Karpas-422 (cell line): Measurements from ENCODE around the gene PITPNC1. TPM values are rescaled to one million over a fixed set of nuclear protein-coding genes. Genes with fewer than 3 reads are reported as not detected.

ENCODE experiments used
- DNase-seq: peaks from one replicate; pipeline ENCODE4 v3.0.0-alpha.2; 2015
- H2AFZ ChIP-seq: fragments of 200-600 bp; sonication (generic); 2 replicates; pipeline ENCODE4 v1.6.1; 2014; ENCODE audit warnings: antibody characterized with exemption, low read length, mixed read lengths
- H3K27ac ChIP-seq: fragments of 200-600 bp; sonication (generic); 2 replicates; pipeline ENCODE4 v1.5.1; 2014; ENCODE audit warnings: mild to moderate bottlenecking, low read length, moderate library complexity
- H3K27me3 ChIP-seq: fragments of 200-600 bp; sonication (generic); 2 replicates; pipeline ENCODE4 v1.6.1; 2014; ENCODE audit warnings: low read length, mixed read lengths
- H3K36me3 ChIP-seq: fragments of 200-600 bp; sonication (generic); 2 replicates; pipeline ENCODE4 v1.6.1; 2014; ENCODE audit warnings: low read length, mixed read lengths; ENCODE audit not compliant: insufficient read depth
- H3K4me1 ChIP-seq: fragments of 200-600 bp; sonication (generic); 2 replicates; pipeline ENCODE4 v1.6.1; 2014; ENCODE audit warnings: mild to moderate bottlenecking, low read length, mixed read lengths
- H3K4me2 ChIP-seq: fragments of 200-600 bp; sonication (generic); 2 replicates; pipeline ENCODE4 v1.6.1; 2014; ENCODE audit warnings: low read length, low read depth, mild to moderate bottlenecking; ENCODE audit not compliant: poor library complexity, severe bottlenecking
- H3K4me3 ChIP-seq: fragments of 200-600 bp; sonication (generic); 2 replicates; pipeline ENCODE4 v1.5.1; 2014; ENCODE audit warnings: mild to moderate bottlenecking, antibody characterized with exemption, low read length, mixed read lengths
- H3K79me2 ChIP-seq: fragments of 200-600 bp; sonication (generic); 2 replicates; pipeline ENCODE4 v1.6.1; 2014; ENCODE audit warnings: mild to moderate bottlenecking, low read length, mixed read lengths
- H3K9ac ChIP-seq: fragments of 200-600 bp; sonication (generic); 2 replicates; pipeline ENCODE4 v1.6.0; 2014; ENCODE audit warnings: low read length
- H3K9me2 ChIP-seq: fragments of 200-600 bp; sonication (generic), shearing (Covaris generic); replicated peaks from 2 replicates; pipeline ENCODE4 v1.6.0; 2014; ENCODE audit warnings: mild to moderate bottlenecking, low read length, moderate library complexity; ENCODE audit not compliant: insufficient read depth
- H3K9me3 ChIP-seq: fragments of 300-700, 200-600 bp; sonication (generic); 2 replicates; pipeline ENCODE4 v1.6.1; 2014; ENCODE audit warnings: low read length, mixed read lengths
- H4K20me1 ChIP-seq: fragments of 200-600 bp; sonication (generic); 2 replicates; pipeline ENCODE4 v1.6.1; 2014; ENCODE audit warnings: mild to moderate bottlenecking, antibody characterized with exemption, low read length, low read depth; ENCODE audit not compliant: insufficient read depth
- total RNA-seq: library from RNA; depleted of rRNA; stranded (reverse); fragments of >200 nt; shearing (Covaris generic); gene quantifications from 2 replicates; pipeline ENCODE4 v1.2.3, GENCODE V29; 2014; ENCODE audit warnings: low replicate concordance

Gene PITPNC1
- total RNA-seq, 1 experiment from 2014 or later = 3.8 TPM

GRCh38 chr17:67496286-67496685, 119.2 kb downstream of the PITPNC1 start:
- Histone ChIP-seq H3K4me2 (no peak overlapping the region), H3K27me3 (no peaks in the 10 kb centered on the region), H2AFZ (no peak overlapping the region), H3K36me3 (no peaks in the 10 kb centered on the region), H3K9me2 (no peaks in the 10 kb centered on the region), H4K20me1 (0 out of 2 replicates have a peak, but pooled peaks cover under 1% of the 10 kb centered on the region), H3K4me1 (no peaks in the 10 kb centered on the region), H3K4me3 (no peak overlapping the region), H3K27ac (no peak overlapping the region), H3K79me2 (no peaks in the 10 kb centered on the region), H3K9ac (no peak overlapping the region), H3K9me3 (no peaks in the 10 kb centered on the region)
- no peak for DNase-seq

- no peak overlapping the region for H3K4me3 ChIP-seq
- no peaks in the 10 kb centered on the region for H3K9me2 ChIP-seq
- no peak for DNase-seq
- no peaks in the 10 kb centered on the region for H4K20me1 ChIP-seq
- H2AFZ ChIP-seq = no peak overlapping the region
- no peaks in the 10 kb centered on the region for H3K4me1 ChIP-seq
- no peak overlapping the region for H3K9ac ChIP-seq
- H3K36me3 ChIP-seq = no peaks in the 10 kb centered on the region
- H3K4me2 ChIP-seq = no peak overlapping the region
- H3K79me2 ChIP-seq = no peaks in the 10 kb centered on the region
- no peaks in the 10 kb centered on the region for H3K9me3 ChIP-seq
- no peaks in the 10 kb centered on the region for H3K27me3 ChIP-seq
- no peak overlapping the region for H3K27ac ChIP-seq
Measured at GRCh38 chr17:67499685-67500084, 122.6 kb downstream of the PITPNC1 start.

GRCh38 chr17:67500261-67500660, 123.2 kb downstream of the PITPNC1 start:
- Histone ChIP-seq H3K9me2 (no peaks in the 10 kb centered on the region), H3K27ac (no peak overlapping the region), H3K4me1 (no peaks in the 10 kb centered on the region), H3K36me3 (no peaks in the 10 kb centered on the region), H3K27me3 (no peaks in the 10 kb centered on the region), H2AFZ (no peak overlapping the region), H3K4me2 (no peak overlapping the region), H3K9ac (no peak overlapping the region), H4K20me1 (peaks cover 3% of the 10 kb centered on the region; the same call in 1 of the 2 replicates), H3K9me3 (no peaks in the 10 kb centered on the region), H3K79me2 (no peaks in the 10 kb centered on the region), H3K4me3 (no peak overlapping the region)
- no peak for DNase-seq

GRCh38 chr17:67500677-67501300, 123.7 kb downstream of the PITPNC1 start:
- H3K4me2 ChIP-seq = no peak overlapping the region
- H3K4me1 ChIP-seq = no peaks in the 10 kb centered on the region
- H3K9me2 ChIP-seq = no peaks in the 10 kb centered on the region
- H3K27me3 ChIP-seq = no peaks in the 10 kb centered on the region
- H3K9me3 ChIP-seq = no peaks in the 10 kb centered on the region
- no peak for DNase-seq
- H4K20me1 ChIP-seq = peaks cover 3% of the 10 kb centered on the region; the same call in 1 of the 2 replicates
- no peak overlapping the region for H3K4me3 ChIP-seq
- no peak overlapping the region for H3K27ac ChIP-seq
- H2AFZ ChIP-seq = no peak overlapping the region
- H3K36me3 ChIP-seq = no peaks in the 10 kb centered on the region
- H3K9ac ChIP-seq = no peak overlapping the region
- no peaks in the 10 kb centered on the region for H3K79me2 ChIP-seq

- no peaks in the 10 kb centered on the region for H3K27me3 ChIP-seq
- H3K4me1 ChIP-seq = no peaks in the 10 kb centered on the region
- no peaks in the 10 kb centered on the region for H3K9me2 ChIP-seq
- no peak overlapping the region for H3K9ac ChIP-seq
- no peak for DNase-seq
- H3K4me2 ChIP-seq = no peak overlapping the region
- H3K36me3 ChIP-seq = no peaks in the 10 kb centered on the region
- H3K27ac ChIP-seq = no peak overlapping the region
- H2AFZ ChIP-seq = no peak overlapping the region
- H3K79me2 ChIP-seq = no peaks in the 10 kb centered on the region
- H3K4me3 ChIP-seq = no peak overlapping the region
- peaks cover 3% of the 10 kb centered on the region; the same call in 1 of the 2 replicates for H4K20me1 ChIP-seq
- H3K9me3 ChIP-seq = no peaks in the 10 kb centered on the region
Measured at GRCh38 chr17:67502151-67502550, 125.1 kb downstream of the PITPNC1 start.

GRCh38 chr17:67503184-67503583, 126.1 kb downstream of the PITPNC1 start:
- Histone ChIP-seq H3K4me3 (no peak overlapping the region), H3K27me3 (no peaks in the 10 kb centered on the region), H3K4me1 (no peaks in the 10 kb centered on the region), H3K4me2 (no peak overlapping the region), H3K27ac (no peak overlapping the region), H2AFZ (no peak overlapping the region), H3K9me2 (no peaks in the 10 kb centered on the region), H3K9me3 (no peaks in the 10 kb centered on the region), H3K36me3 (no peaks in the 10 kb centered on the region), H4K20me1 (peaks cover 3% of the 10 kb centered on the region; the same call in 1 of the 2 replicates), H3K79me2 (no peaks in the 10 kb centered on the region), H3K9ac (no peak overlapping the region)
- DNase-seq = no peak

- no peak overlapping the region for H2AFZ ChIP-seq
- no peaks in the 10 kb centered on the region for H3K4me1 ChIP-seq
- no peak overlapping the region for H3K4me3 ChIP-seq
- no peaks in the 10 kb centered on the region for H3K27me3 ChIP-seq
- H3K9me3 ChIP-seq = no peaks in the 10 kb centered on the region
- H3K9ac ChIP-seq = no peak overlapping the region
- H3K79me2 ChIP-seq = no peaks in the 10 kb centered on the region
- no peak overlapping the region for H3K27ac ChIP-seq
- no peak for DNase-seq
- H4K20me1 ChIP-seq = peaks cover 3% of the 10 kb centered on the region; the same call in 1 of the 2 replicates
- no peaks in the 10 kb centered on the region for H3K9me2 ChIP-seq
- no peak overlapping the region for H3K4me2 ChIP-seq
- no peaks in the 10 kb centered on the region for H3K36me3 ChIP-seq
Measured at GRCh38 chr17:67503739-67504138, 126.7 kb downstream of the PITPNC1 start.

- DNase-seq = no peak
- Histone ChIP-seq H2AFZ (no peak overlapping the region), H3K27ac (no peak overlapping the region), H4K20me1 (peaks cover 3% of the 10 kb centered on the region; the same call in 1 of the 2 replicates), H3K9ac (no peak overlapping the region), H3K9me2 (no peaks in the 10 kb centered on the region), H3K27me3 (no peaks in the 10 kb centered on the region), H3K4me3 (no peak overlapping the region), H3K4me1 (no peaks in the 10 kb centered on the region), H3K4me2 (no peak overlapping the region), H3K9me3 (no peaks in the 10 kb centered on the region), H3K36me3 (no peaks in the 10 kb centered on the region), H3K79me2 (no peaks in the 10 kb centered on the region)
Measured at GRCh38 chr17:67504182-67504581, 127.1 kb downstream of the PITPNC1 start.
